ENCODE data around the gene ERI3. TPM values are rescaled to one million over a fixed set of nuclear protein-coding genes. Genes with fewer than 3 reads are reported as not detected.

Gene ERI3
- total and polyA plus RNA-seq, 9 of the 15 experiments (the other 6 are each of a cell fraction or from before 2014, with no cell fraction given) = 47.8 to 93.4 (median 67.2) TPM

DNA sequence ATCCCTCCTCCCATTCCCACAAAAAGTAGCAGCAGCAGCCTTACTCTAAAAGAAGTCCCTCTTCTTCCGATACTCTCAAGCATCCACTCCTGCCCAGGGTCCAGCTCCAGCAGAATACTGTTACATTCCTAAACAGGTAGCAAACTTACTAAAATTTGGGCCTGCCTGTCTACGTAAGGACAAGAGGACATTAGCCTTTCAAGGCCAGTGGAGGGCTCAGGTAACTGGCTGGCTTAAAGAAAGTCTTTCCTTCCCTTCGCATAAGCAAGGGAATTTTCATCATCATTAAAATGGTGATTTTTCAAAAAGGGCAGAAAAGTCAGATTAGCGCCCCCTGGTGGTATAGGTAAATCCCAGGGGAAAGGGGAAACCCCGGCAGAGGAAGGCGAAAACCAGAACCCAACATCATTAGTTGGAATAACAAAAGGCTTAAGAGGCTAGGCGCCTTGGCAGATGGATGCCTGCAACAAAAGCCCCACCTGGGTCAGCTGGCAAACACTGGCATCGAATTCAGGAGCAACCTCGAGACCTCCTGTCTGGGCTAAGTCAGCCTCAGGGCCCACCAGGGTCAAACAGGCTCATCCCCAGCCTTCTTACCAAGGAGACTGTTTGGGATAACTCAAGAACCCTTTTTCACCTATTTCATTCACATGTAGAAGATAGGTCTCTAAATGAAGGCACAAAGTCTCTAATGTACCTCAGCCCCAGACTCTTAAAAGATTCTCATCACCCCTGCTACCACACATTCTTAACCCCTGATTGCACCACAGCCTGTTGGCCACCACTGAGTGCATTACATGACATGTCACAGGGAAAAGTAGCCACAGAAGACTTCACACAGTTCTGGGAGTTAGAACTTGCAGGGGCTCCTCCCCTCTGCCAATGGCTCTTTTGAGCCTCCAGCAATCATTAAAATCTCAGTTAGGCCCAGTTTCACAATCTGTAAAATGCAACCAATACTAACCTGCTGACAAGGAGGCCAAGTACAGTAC, 36.7 kb downstream of the ERI3 start (continued):
- no peak for TF ChIP-seq TRIM28 (IDR thresholded peaks at IDR 0.05)
- TF ChIP-seq ZNF445 (CRISPR knock-in tag; IDR thresholded peaks at IDR 0.05; ENCODE audit: low read depth) = no peak
- TF ChIP-seq TEAD2 (tag; IDR thresholded peaks at IDR 0.05) = no peak
- no peak for TF ChIP-seq LCOR (CRISPR knock-in tag; IDR thresholded peaks at IDR 0.05)
- TF ChIP-seq, protein P1, sequence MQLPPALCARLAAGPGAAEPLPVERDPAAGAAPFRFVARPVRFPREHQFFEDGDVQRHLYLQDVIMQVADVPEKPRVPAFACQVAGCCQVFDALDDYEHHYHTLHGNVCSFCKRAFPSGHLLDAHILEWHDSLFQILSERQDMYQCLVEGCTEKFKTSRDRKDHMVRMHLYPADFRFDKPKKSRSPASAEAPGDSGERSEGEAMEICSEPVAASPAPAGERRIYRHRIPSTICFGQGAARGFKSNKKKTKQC (CRISPR knock-in tag; IDR thresholded peaks at IDR 0.05) = no peak
- TF ChIP-seq, protein P2, sequence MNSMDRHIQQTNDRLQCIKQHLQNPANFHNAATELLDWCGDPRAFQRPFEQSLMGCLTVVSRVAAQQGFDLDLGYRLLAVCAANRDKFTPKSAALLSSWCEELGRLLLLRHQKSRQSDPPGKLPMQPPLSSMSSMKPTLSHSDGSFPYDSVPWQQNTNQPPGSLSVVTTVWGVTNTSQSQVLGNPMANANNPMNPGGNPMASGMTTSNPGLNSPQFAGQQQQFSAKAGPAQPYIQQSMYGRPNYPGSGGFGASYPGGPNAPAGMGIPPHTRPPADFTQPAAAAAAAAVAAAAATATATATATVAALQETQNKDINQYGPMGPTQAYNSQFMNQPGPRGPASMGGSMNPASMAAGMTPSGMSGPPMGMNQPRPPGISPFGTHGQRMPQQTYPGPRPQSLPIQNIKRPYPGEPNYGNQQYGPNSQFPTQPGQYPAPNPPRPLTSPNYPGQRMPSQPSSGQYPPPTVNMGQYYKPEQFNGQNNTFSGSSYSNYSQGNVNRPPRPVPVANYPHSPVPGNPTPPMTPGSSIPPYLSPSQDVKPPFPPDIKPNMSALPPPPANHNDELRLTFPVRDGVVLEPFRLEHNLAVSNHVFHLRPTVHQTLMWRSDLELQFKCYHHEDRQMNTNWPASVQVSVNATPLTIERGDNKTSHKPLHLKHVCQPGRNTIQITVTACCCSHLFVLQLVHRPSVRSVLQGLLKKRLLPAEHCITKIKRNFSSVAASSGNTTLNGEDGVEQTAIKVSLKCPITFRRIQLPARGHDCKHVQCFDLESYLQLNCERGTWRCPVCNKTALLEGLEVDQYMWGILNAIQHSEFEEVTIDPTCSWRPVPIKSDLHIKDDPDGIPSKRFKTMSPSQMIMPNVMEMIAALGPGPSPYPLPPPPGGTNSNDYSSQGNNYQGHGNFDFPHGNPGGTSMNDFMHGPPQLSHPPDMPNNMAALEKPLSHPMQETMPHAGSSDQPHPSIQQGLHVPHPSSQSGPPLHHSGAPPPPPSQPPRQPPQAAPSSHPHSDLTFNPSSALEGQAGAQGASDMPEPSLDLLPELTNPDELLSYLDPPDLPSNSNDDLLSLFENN (IDR thresholded peaks at IDR 0.05; ENCODE audit: low read depth in 2 of 2, low read length in 2 of 2) = no peak
- no peak for TF ChIP-seq XRCC4 (IDR thresholded peaks at IDR 0.05; ENCODE audit: extremely low read depth, insufficient read depth, insufficient read length)
- TF ChIP-seq U2AF1 (optimal IDR thresholded peaks at IDR 0.05; ENCODE audit: low read depth, low read length) = no peak
- TF ChIP-seq, protein P3, sequence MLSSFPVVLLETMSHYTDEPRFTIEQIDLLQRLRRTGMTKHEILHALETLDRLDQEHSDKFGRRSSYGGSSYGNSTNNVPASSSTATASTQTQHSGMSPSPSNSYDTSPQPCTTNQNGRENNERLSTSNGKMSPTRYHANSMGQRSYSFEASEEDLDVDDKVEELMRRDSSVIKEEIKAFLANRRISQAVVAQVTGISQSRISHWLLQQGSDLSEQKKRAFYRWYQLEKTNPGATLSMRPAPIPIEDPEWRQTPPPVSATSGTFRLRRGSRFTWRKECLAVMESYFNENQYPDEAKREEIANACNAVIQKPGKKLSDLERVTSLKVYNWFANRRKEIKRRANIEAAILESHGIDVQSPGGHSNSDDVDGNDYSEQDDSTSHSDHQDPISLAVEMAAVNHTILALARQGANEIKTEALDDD (IDR thresholded peaks at IDR 0.05) = no peak
- TF ChIP-seq POLR3A (IDR thresholded peaks at IDR 0.05; ENCODE audit: borderline replicate concordance, extremely low read depth, insufficient read depth, insufficient read length) = no peak
- TF ChIP-seq, protein P4, sequence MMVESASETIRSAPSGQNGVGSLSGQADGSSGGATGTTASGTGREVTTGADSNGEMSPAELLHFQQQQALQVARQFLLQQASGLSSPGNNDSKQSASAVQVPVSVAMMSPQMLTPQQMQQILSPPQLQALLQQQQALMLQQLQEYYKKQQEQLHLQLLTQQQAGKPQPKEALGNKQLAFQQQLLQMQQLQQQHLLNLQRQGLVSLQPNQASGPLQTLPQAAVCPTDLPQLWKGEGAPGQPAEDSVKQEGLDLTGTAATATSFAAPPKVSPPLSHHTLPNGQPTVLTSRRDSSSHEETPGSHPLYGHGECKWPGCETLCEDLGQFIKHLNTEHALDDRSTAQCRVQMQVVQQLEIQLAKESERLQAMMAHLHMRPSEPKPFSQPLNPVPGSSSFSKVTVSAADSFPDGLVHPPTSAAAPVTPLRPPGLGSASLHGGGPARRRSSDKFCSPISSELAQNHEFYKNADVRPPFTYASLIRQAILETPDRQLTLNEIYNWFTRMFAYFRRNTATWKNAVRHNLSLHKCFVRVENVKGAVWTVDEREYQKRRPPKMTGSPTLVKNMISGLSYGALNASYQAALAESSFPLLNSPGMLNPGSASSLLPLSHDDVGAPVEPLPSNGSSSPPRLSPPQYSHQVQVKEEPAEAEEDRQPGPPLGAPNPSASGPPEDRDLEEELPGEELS (CRISPR knock-in tag; IDR thresholded peaks at IDR 0.05; ENCODE audit: borderline replicate concordance) = no peak
- no peak for TF ChIP-seq NR2C2 (CRISPR knock-in tag; IDR thresholded peaks at IDR 0.05)
- TF ChIP-seq NR2C2 (tag; IDR thresholded peaks at IDR 0.05) = no peak
- no peak for TF ChIP-seq HLTF (IDR thresholded peaks at IDR 0.05)
- no peak for TF ChIP-seq ZNF133 (CRISPR knock-in tag; IDR thresholded peaks at IDR 0.05)
- TF ChIP-seq, protein P5, sequence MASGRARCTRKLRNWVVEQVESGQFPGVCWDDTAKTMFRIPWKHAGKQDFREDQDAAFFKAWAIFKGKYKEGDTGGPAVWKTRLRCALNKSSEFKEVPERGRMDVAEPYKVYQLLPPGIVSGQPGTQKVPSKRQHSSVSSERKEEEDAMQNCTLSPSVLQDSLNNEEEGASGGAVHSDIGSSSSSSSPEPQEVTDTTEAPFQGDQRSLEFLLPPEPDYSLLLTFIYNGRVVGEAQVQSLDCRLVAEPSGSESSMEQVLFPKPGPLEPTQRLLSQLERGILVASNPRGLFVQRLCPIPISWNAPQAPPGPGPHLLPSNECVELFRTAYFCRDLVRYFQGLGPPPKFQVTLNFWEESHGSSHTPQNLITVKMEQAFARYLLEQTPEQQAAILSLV (tag; IDR thresholded peaks at IDR 0.05) = no peak
- no peak for TF ChIP-seq RHOXF2B (CRISPR knock-in tag; conservative IDR thresholded peaks at IDR 0.05)
- no peak for TF ChIP-seq SIRT6 (IDR thresholded peaks at IDR 0.05; ENCODE audit: low read depth, low read length)
- no peak for TF ChIP-seq NR2C1 (IDR thresholded peaks at IDR 0.05)
- TF ChIP-seq NR2C1 (tag; IDR thresholded peaks at IDR 0.05) = no peak
